ENCODE results near the gene TNPO2.

The TNPO2 gene

GRCh38 chr19:12751635-12752034, 27.9 kb upstream of the TNPO2 start, which contains the start of gene BEST2:
TSS of gene BEST2 (plus strand) at chr19:12751791. CDS start at chr19:12752593, 802 bp downstream.
- Histone ChIP-seq H3K27me3 (ENCODE audit: insufficient read depth, poor library complexity, severe bottlenecking) (no peaks in the 10 kb centered on the region), H3K4me3 (ENCODE audit: severe bottlenecking) (no peak within 1 kb of the TSS), H3K4me1 (ENCODE audit: insufficient read depth, poor library complexity, severe bottlenecking) (peaks cover 15% of the 10 kb centered on the region), H3K9me3 (ENCODE audit: severe bottlenecking) (no peaks in the 10 kb centered on the region), H3K27ac (ENCODE audit: poor library complexity, severe bottlenecking) (peak within 1 kb of the TSS; percentile 9), H3K36me3 (ENCODE audit: low read depth) (peaks cover 7% of the 10 kb centered on the region; the same call in 1 of the 2 replicates)
- ATAC-seq (ENCODE audit: low read depth) (no peak), DNase-seq (ENCODE audit: low spot score) (no peak)
- no peak for TF ChIP-seq CTCF (IDR thresholded peaks at IDR 0.05; ENCODE audit: poor library complexity, severe bottlenecking)

GRCh38 chr19:12750851-12751250, 27.1 kb upstream of the TNPO2 start:
- Histone ChIP-seq H3K4me1 (ENCODE audit: insufficient read depth, poor library complexity, severe bottlenecking) (peaks cover 15% of the 10 kb centered on the region), H3K36me3 (ENCODE audit: low read depth) (peaks cover 13% of the 10 kb centered on the region), H3K9me3 (ENCODE audit: severe bottlenecking) (no peaks in the 10 kb centered on the region), H3K27ac (ENCODE audit: poor library complexity, severe bottlenecking) (peak overlapping the region; percentile 9), H3K4me3 (ENCODE audit: severe bottlenecking) (no peak overlapping the region), H3K27me3 (ENCODE audit: insufficient read depth, poor library complexity, severe bottlenecking) (no peaks in the 10 kb centered on the region)
- DNase-seq (ENCODE audit: low spot score) (no peak), ATAC-seq (ENCODE audit: low read depth) (no peak)
- TF ChIP-seq CTCF (IDR thresholded peaks at IDR 0.05; ENCODE audit: poor library complexity, severe bottlenecking) = no peak

GRCh38 chr19:12749938-12750521, 26.3 kb upstream of the TNPO2 start:
- Histone ChIP-seq H3K36me3 (ENCODE audit: low read depth) (peaks cover 19% of the 10 kb centered on the region), H3K4me3 (ENCODE audit: severe bottlenecking) (no peak overlapping the region), H3K27ac (ENCODE audit: poor library complexity, severe bottlenecking) (peak overlapping the region; percentile 9), H3K27me3 (ENCODE audit: insufficient read depth, poor library complexity, severe bottlenecking) (no peaks in the 10 kb centered on the region), H3K4me1 (ENCODE audit: insufficient read depth, poor library complexity, severe bottlenecking) (peaks cover 15% of the 10 kb centered on the region), H3K9me3 (ENCODE audit: severe bottlenecking) (no peaks in the 10 kb centered on the region)
- DNase-seq (ENCODE audit: low spot score) = no peak
- ATAC-seq (ENCODE audit: low read depth) = peak; percentile 56
- TF ChIP-seq CTCF (IDR thresholded peaks at IDR 0.05; ENCODE audit: poor library complexity, severe bottlenecking) = no peak

GRCh38 chr19:12748489-12748888, 24.8 kb upstream of the TNPO2 start:
- H3K9me3 ChIP-seq (ENCODE audit: severe bottlenecking) = no peaks in the 10 kb centered on the region
- no peak for TF ChIP-seq CTCF (IDR thresholded peaks at IDR 0.05; ENCODE audit: poor library complexity, severe bottlenecking)
- no peak overlapping the region for H3K27ac ChIP-seq (ENCODE audit: poor library complexity, severe bottlenecking)
- no peak for ATAC-seq (ENCODE audit: low read depth)
- H3K4me3 ChIP-seq (ENCODE audit: severe bottlenecking) = no peak overlapping the region
- H3K27me3 ChIP-seq (ENCODE audit: insufficient read depth, poor library complexity, severe bottlenecking) = no peaks in the 10 kb centered on the region
- H3K36me3 ChIP-seq (ENCODE audit: low read depth) = peaks cover 21% of the 10 kb centered on the region
- no peak for DNase-seq (ENCODE audit: low spot score)
- peaks cover 15% of the 10 kb centered on the region for H3K4me1 ChIP-seq (ENCODE audit: insufficient read depth, poor library complexity, severe bottlenecking)

GRCh38 chr19:12745166-12745897, 21.6 kb upstream of the TNPO2 start:
- TF ChIP-seq CTCF (IDR thresholded peaks at IDR 0.05; ENCODE audit: poor library complexity, severe bottlenecking) = no peak
- H3K4me1 ChIP-seq (ENCODE audit: insufficient read depth, poor library complexity, severe bottlenecking) = peaks cover 10% of the 10 kb centered on the region
- H3K4me3 ChIP-seq (ENCODE audit: severe bottlenecking) = no peak overlapping the region
- H3K9me3 ChIP-seq (ENCODE audit: severe bottlenecking) = no peaks in the 10 kb centered on the region
- ATAC-seq (ENCODE audit: low read depth) (no peak), DNase-seq (ENCODE audit: low spot score) (no peak)
- H3K27ac ChIP-seq (ENCODE audit: poor library complexity, severe bottlenecking) = no peak overlapping the region
- H3K27me3 ChIP-seq (ENCODE audit: insufficient read depth, poor library complexity, severe bottlenecking) = no peaks in the 10 kb centered on the region
- H3K36me3 ChIP-seq (ENCODE audit: low read depth) = peaks cover 28% of the 10 kb centered on the region

Measured in RWPE2 (cell line).